K562 (cell line): ENCODE measurements around the gene BCL2A1. TPM values are rescaled to one million over a fixed set of nuclear protein-coding genes. Genes with fewer than 3 reads are reported as not detected.
"Not testable (repeated sequence)": the region's sequence is repeated elsewhere in the genome, so short reads cannot be mapped to it uniquely, and the experiment has no call there.

ENCODE experiments used
- ATAC-seq: fragments of 200-7000 bp; cut with Tn5 transposase; 3 replicates; pipeline ENCODE4 v1.9.1; 2020; ENCODE audit warnings: moderate library complexity
- BruUV-seq: library from RNA; stranded (reverse); fragments of 400-500 nt; replicated peaks from 2 replicates; lab custom pipeline; 2021; lab: Mats Ljungman, UMichigan
- CTCF ChIA-PET: fragments of 300-600 bp; formaldehyde crosslinking; extraction: SDS; loops from one replicate; lab custom pipeline; 2021; ENCODE audit warnings: low intra/inter-chr PET ratio; lab: Yijun Ruan, JAX
- POLR2A ChIA-PET: fragments of 300-600, 350-650 bp; sonication (Branson Sonifier 250); formaldehyde crosslinking; extraction: SDS; loops from one replicate; lab custom pipeline; 2021; ENCODE audit warnings: antibody characterized with exemption, inconsistent platforms; lab: Yijun Ruan, JAX
- DNase-seq, 4 experiments: peaks; one replicate each; pipeline versions ENCODE4 v3.0.0 to v3.0.0-alpha.2; 2011 to 2018; ENCODE audit warnings: low spot score in 3 of 4, mixed read lengths in 3 of 4; ENCODE audit errors: extremely low read depth in 1 of 4
- FAIRE-seq: peaks from 2 replicates; lab custom pipeline; 2011; peaks lifted over from hg19 to GRCh38; lab: Jason Lieb, UNC
- H2AFZ ChIP-seq: 2 replicates; pipeline ENCODE4 v1.6.0; 2011; ENCODE audit warnings: low read depth, low read length, control low read depth, inconsistent platforms
- H3K27ac ChIP-seq: fragments of 200-600 bp; 3 replicates; pipeline ENCODE4 v1.8.0; 2011; ENCODE audit warnings: low read depth, mild to moderate bottlenecking, control low read depth, inconsistent platforms, low read length, moderate library complexity, mixed read lengths; ENCODE audit errors: extremely low read depth
- H3K27me3 ChIP-seq, 2 experiments: fragments of 300-600 bp in 1 of 2; 2 replicates in 1 of 2; 3 replicates in 1 of 2; pipeline versions ENCODE4 v1.6.0 to v1.8.0; 2011; ENCODE audit warnings: inconsistent platforms in 2 of 2, low read length in 2 of 2, mild to moderate bottlenecking in 1 of 2, mixed read lengths in 1 of 2, moderate library complexity in 1 of 2; ENCODE audit not compliant: control insufficient read depth in 2 of 2, insufficient read depth in 2 of 2
- H3K36me3 ChIP-seq: fragments of 300-600 bp; 3 replicates; pipeline ENCODE4 v1.8.0; 2011; ENCODE audit warnings: mild to moderate bottlenecking, low read length, inconsistent platforms; ENCODE audit not compliant: control insufficient read depth, insufficient read depth
- H3K4me1 ChIP-seq, 2 experiments: fragments of 200-600 bp in 1 of 2; replicated peaks in 1 of 2; 2 replicates in 1 of 2; 3 replicates in 1 of 2; pipeline versions ENCODE4 v1.5.1 to v1.8.0; 2011; ENCODE audit warnings: inconsistent platforms in 2 of 2, low read length in 2 of 2, mild to moderate bottlenecking in 1 of 2, mixed read lengths in 1 of 2, moderate library complexity in 1 of 2; ENCODE audit not compliant: control insufficient read depth in 2 of 2, insufficient read depth in 2 of 2
- H3K4me2 ChIP-seq: 2 replicates; pipeline ENCODE4 v1.6.1; 2011; ENCODE audit warnings: low read length, control low read depth, inconsistent platforms, mixed read lengths; ENCODE audit not compliant: insufficient read depth
- H3K4me3 ChIP-seq: fragments of 200-600 bp; sonication (generic), shearing (Covaris generic); 2 replicates; pipeline ENCODE4 v1.5.1; 2016; ENCODE audit warnings: control low read depth, inconsistent platforms
- H3K79me2 ChIP-seq: fragments of 200-600 bp; 3 replicates; pipeline ENCODE4 v1.8.0; 2011; ENCODE audit warnings: low read length, inconsistent platforms; ENCODE audit not compliant: control insufficient read depth, insufficient read depth
- H3K9ac ChIP-seq, 2 experiments: 2 replicates each; pipeline versions ENCODE4 v1.6.0 to v1.6.1; 2011; ENCODE audit warnings: low read depth in 2 of 2, low read length in 2 of 2, control low read depth in 1 of 2, inconsistent platforms in 1 of 2, mild to moderate bottlenecking in 1 of 2, mixed read lengths in 1 of 2; ENCODE audit not compliant: insufficient read depth in 1 of 2
- H3K9me1 ChIP-seq: one replicate; pipeline ENCODE4 v1.6.0; 2011; ENCODE audit warnings: inconsistent platforms, mild to moderate bottlenecking, low read length, moderate library complexity; ENCODE audit not compliant: control insufficient read depth, insufficient read depth
- H3K9me3 ChIP-seq: replicated peaks from 2 replicates; pipeline ENCODE4 v1.5.1; 2011; ENCODE audit warnings: low read depth, low read length, inconsistent platforms; ENCODE audit not compliant: control insufficient read depth, insufficient read depth
- H4K20me1 ChIP-seq: replicated peaks from 2 replicates; pipeline ENCODE4 v1.6.1; 2011; ENCODE audit warnings: low read length, inconsistent platforms, mixed read lengths; ENCODE audit not compliant: control insufficient read depth, insufficient read depth
- EGR1 ChIP-seq: fragments of 450-650 bp; conservative IDR thresholded peaks from 2 replicates; pipeline ENCODE4 v1.6.1; 2017; ENCODE audit warnings: mild to moderate bottlenecking
- MCM2 ChIP-seq: fragments of 450-650 bp; IDR thresholded peaks from 2 replicates; pipeline ENCODE4 v1.6.1; 2017; ENCODE audit warnings: low read depth, mild to moderate bottlenecking
- TAF7 ChIP-seq: fragments of 450-650 bp; IDR thresholded peaks from 2 replicates; pipeline ENCODE4 v1.6.1; 2016; ENCODE audit warnings: missing genetic modification characterization, missing compliant biosample characterization
- WGBS: fragments of 100-300 bp; shearing (Covaris generic); methylation state at CpG from one replicate; pipeline ENCODE4 v1.1.6; 2016; ENCODE audit warnings: low coverage, mixed read lengths; ENCODE audit not compliant: insufficient coverage; ENCODE audit errors: missing lambda C conversion rate; 5-methylcytosine and 5-hydroxymethylcytosine counted together
- in situ Hi-C: fragments of 300-500 bp; cut with MboI; formaldehyde crosslinking; loops from 4 replicates; pipeline ENCODE4 v1.15.0; 2018; ENCODE audit warnings: inconsistent platforms, mixed read lengths
- intact Hi-C: fragments of 100-400 bp; cut with micrococcal nuclease; formaldehyde crosslinking; loops from 2 replicates; pipeline ENCODE4 v1.14.2; 2022
- polyA plus RNA-seq, 8 experiments: library from polyadenylated mRNA; depleted of rRNA in 4 of 8; stranded (reverse) in 5 of 8; unstranded in 3 of 8; fragments of >200 nt; fragmentation: Nextera tagmentation in 2 of 8; fragmentation: Illumina TruSeq in 1 of 8; extraction: Ambion mirVana in 2 of 8; extraction: Trizol in 1 of 8; gene quantifications; 2 replicates each; pipeline versions ENCODE4 v1.2.1 to v1.2.3, GENCODE V29; 2011 to 2014; ENCODE audit warnings: inconsistent platforms in 1 of 8, missing spikeins in 1 of 8
- total RNA-seq, 7 experiments: library from RNA; depleted of rRNA in 6 of 7; stranded (reverse); fragments of >200 nt in 6 of 7; fragmentation: Illumina TruSeq in 2 of 7; extraction: Trizol in 2 of 7; gene quantifications; 2 replicates each; pipeline versions ENCODE4 v1.2.1 to v1.2.3, GENCODE V29; 2011 to 2021; ENCODE audit warnings: low replicate concordance in 1 of 7

BCL2A1 gene
- total and polyA plus RNA-seq, 9 of the 15 experiments (the other 6 are each of a cell fraction or from before 2014, with no cell fraction given), result 0.11 to 1.2 (median 0.25) TPM; not detected in 4

- DNase-seq, result no peak
- H3K9ac ChIP-seq, result no peak overlapping the region
- POLR2A ChIA-PET, result no interaction called here
- no peaks in the 10 kb centered on the region for H3K36me3 ChIP-seq
- ATAC-seq, result no peak
- no peak overlapping the region for H3K4me3 ChIP-seq
- no peaks in the 10 kb centered on the region for H3K79me2 ChIP-seq
- H3K27ac ChIP-seq, result no peak overlapping the region
- no peaks in the 10 kb centered on the region for H3K9me3 ChIP-seq
- no peaks in the 10 kb centered on the region for H3K9me1 ChIP-seq
- peaks cover 0 to 6% of the 10 kb centered on the region in 2 experiments; a peak in 1 of 5 replicates for H3K4me1 ChIP-seq
- TF ChIP-seq MCM2 (no peak), TAF7 (tag) (no peak), EGR1 (peak; percentile 37; the same call in 1 of the 2 replicates)
- in situ Hi-C loops, result no loop called here
- CTCF ChIA-PET, result no interaction called here
- intact Hi-C loops, result no loop called here
- H4K20me1 ChIP-seq, result no peaks in the 10 kb centered on the region
- BruUV-seq, result no TSS peak
- H3K27me3 ChIP-seq, result no peaks in the 10 kb centered on the region
- no peak overlapping the region for H3K4me2 ChIP-seq
- 68% methylated on average over 2 of the region's 2 CpGs for WGBS
- FAIRE-seq, result no peak
- no peak overlapping the region for H2AFZ ChIP-seq
Observed at GRCh38 chr15:80015156-80015555, 44.2 kb upstream of the BCL2A1 start.

- H3K36me3 ChIP-seq, H3K27ac ChIP-seq, in situ Hi-C loops, H3K4me2 ChIP-seq, H4K20me1 ChIP-seq, DNase-seq, CTCF ChIA-PET, H3K9me1 ChIP-seq, H3K4me3 ChIP-seq, H3K79me2 ChIP-seq, H3K4me1 ChIP-seq, H3K27me3 ChIP-seq, H2AFZ ChIP-seq, H3K9ac ChIP-seq, FAIRE-seq, ATAC-seq, BruUV-seq, intact Hi-C loops, H3K9me3 ChIP-seq: not testable (repeated sequence)
- 85% methylated on average over 5 of the region's 7 CpGs for WGBS
- POLR2A ChIA-PET, result interaction anchor here (0.7 kb wide), 1 partner anchor 46 kb away, joined by 3 read pairs; no protein-coding TSS in a partner anchor
Observed at GRCh38 chr15:80014186-80014585, 43.2 kb upstream of the BCL2A1 start.
